CD4-positive, alpha-beta T cell treated with Interleukin-2 at 100 ng/mL for 4 hours (primary cell): ENCODE measurements around the gene CAMTA1.
"Not testable (repeated sequence)": the region's sequence is repeated elsewhere in the genome, so short reads cannot be mapped to it uniquely, and the experiment has no call there.

Source experiments
- DNase-seq: peaks from one replicate; pipeline ENCODE4 v3.0.0-alpha.2; 2020; ENCODE audit warnings: low spot score

CAMTA1 gene

DNA sequence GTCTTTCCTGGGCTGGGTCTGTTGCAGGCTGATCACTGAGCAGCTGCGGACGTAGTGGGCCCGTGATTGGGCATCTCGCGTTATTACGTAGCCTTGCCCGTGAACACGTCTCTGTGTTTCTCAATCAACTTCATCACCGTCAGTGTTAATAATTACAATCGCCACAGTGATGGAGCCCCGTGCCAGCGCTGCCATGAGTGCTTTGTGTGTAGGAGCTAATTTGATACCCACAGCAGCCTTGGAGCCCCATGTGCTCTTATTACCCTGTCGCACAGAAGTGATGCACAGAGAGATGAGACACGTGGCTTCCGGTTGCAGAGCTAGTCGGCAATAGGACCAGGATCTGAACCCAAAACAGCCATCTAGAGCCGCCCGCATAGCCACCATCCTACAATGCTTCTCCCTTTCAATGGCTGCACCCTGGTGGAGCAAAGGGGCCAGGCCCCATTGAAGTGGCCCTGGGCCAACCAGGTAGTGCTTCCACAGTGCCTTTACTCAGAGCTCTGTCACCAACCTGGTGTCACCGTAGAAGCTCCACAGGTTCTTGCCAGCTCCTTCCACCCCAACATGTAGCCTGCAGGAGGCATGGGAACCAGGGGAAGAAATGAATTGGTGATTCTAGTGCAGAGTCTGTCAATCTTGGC lies 587.3 kb downstream of the CAMTA1 start:
- no peak for DNase-seq

DNA sequence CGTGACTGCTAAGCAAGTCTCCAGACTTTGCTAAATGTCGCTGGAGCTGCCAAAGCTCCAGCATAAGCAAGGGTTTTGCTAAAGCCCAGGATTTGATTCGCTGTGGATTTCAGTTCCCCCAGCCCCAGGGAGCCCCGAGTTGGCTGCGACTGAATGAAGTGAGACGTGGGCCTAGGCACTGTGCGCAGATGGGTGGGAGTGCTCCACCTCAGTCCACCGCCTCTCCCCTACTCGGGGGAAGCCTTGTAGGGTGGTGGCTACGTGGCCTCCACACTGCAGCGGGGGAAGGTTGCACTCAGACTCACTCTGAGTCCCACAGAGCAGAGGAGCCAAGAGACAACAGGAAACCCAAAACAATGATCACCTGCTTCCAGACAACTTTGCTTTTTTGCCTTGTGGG lies 588.0 kb downstream of the CAMTA1 start:
- DNase-seq = no peak

DNA sequence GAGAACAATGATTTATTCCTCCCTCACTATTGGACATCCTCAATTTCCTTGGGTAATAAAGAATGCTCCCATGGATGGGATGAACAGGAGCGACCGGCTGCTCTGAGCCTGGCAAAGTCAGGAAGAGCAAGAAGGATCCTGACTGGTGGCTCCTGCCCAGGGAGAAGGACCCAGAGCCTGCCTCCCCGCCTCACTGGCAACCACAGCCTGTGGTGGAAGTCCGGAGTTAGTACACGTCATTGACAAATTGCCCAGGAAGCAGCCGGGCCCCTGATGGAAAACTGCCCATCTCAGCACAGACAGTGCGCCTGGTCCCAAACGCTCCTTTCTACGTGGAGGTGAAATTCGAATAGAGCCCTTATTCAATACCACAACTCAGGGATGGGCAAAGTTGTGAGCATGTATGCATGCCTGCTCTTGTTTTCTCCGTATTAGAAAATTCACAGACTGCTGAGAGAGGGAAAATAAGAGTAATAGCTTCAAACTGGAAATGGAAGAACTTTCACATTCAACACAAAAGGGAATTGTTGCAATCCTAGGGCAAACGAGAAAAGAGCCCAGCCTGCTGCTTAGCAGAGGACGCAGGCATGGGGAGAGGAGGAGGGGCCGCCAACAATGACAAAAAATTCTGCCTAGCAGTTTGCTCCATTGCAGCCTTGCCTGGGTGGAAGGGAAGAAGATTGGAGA lies 588.8 kb downstream of the CAMTA1 start:
- DNase-seq = no peak

DNA sequence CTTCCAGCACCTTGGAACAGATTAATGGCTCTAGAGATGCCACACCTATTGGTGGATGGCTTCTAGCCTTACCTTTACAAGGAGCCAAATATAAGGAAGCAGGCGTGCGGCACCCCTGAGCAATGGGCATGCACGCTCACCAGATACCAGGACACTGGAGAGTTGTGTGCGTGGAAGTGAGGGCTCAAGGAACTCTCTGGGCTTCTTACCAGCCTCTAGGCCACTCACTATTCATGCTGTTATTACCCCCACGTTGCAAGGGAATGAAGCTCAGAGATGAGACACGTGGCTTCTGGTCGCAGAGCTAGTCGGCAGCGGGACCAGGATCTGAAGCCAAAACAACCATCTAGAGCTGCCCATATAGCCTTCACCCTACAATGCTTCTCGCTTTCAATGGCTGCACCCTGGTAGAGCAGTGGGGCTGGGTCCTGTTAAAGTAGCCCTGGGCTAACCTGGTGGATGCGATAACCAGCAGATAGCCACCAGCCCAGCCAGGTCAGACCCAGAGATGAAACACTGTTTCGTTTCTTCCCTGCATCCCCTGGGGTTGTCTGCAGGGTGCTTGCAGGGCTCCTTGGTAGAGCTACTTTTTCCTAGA lies 589.4 kb downstream of the CAMTA1 start:
- DNase-seq = no peak

DNA sequence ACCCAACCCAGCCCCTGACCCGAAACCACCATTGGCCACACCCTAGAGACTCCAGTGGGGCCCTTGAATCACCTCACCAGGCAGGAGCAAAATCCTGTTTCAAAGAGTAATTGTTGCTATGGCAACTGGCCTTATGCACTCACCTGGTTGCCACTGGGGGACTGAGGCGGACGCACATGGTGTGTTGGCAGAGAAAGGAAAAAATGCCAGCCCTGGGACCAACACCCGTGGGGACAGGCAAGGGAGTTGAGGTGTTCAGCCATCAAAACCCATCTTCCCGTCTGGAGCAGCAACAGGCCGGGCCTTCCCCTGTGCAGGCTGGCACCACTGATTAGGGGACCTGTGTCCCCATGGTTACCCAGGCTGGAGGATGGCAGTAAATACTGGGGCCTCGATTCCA lies 590.1 kb downstream of the CAMTA1 start:
- DNase-seq = no peak

DNA sequence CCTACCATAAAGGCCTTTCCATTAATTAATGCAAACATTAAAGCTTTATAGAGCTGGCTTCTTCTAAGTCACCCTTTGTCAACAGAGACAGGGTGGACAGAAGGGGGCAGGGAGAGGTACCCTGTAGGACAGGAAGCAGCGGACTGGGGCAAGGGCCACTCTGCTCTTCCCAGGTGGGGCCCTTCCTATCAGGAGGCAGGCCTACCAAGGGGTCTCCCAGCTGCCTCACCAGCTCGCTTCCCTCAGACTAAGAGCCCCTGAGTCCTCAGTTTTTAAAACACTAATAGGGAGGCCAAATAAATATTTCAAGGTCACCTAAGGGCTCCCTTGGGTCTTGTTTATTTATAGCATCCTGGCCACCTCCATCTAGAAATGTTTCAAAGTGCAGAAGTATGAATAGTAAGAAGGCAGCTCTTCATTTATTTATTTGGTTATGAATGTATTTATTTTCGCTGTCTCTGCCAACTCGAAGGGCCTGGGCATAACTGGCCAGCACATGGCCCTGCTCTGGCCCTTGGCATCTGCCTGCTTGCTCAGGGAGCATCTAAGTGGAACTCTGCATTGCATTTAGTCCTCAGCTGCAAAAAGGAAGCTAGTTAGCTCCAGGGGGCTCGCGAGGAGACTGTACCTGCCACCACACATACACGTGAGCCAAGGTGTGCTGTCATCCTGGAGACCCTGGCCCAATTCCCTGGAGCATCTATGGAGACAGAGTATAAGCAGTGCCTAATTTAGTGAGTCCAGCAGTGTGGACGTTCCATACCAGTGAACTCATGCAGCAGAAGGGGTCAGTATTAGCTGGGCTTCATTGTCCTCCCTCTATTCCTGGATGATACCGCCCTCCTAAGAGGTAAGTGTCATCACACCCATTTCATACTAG lies 590.8 kb downstream of the CAMTA1 start:
- DNase-seq = no peak

DNA sequence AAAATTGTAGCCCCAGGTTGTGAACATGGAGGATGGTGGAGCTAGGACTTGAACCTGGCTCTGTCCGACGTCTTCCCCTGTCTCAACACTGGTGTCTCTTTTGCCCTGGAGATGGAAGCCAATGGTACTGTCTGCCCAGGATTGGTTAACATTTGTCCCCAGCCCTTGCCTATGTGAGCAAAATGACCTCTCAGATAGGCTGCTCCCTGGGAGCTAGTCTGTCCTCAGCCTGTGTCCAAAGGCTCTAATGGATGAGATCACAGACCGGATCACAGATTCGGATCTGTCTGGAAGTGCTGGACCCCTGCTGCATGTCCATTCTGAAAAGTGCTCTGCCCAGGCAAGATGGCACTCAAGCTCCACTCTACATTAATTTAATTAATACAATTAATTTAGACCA lies 591.4 kb downstream of the CAMTA1 start:
- no peak for DNase-seq

DNA sequence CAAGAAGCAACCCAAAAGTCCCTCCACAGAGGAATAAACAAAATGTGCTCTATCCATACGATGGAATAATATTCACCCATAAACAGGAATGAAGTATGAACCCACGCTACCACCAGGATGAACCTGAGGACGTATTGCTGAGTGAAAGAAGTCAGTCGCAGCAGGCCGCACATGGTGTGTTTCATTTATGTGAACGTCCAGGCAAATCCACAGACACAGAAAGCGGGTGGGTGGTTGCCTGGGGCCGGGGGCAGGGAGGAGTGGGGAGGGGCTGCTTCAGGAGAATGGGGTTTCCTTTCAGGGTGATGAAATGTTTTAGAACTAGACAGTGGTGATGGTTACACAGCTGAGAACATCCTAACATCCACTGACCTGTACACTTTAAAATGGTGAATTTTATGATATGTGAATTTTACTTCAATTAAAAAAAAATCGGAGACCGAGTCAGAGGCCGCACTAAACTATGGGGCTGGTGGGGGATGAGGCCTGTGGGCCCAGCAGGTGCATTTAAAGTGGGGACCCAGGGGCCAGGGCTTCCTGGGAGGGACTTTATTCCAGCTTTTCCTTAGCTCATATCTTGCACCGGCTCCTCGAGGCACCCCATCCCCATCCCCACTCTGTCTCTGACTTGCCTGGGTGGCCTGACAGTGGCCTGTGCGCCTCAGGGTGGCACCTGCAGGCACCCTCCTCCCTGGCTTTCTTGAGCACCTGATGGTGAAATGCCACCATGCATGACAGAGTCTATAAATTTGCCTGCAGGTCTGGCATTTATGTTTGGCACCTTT lies 593.3 kb downstream of the CAMTA1 start:
- DNase-seq = no peak

DNA sequence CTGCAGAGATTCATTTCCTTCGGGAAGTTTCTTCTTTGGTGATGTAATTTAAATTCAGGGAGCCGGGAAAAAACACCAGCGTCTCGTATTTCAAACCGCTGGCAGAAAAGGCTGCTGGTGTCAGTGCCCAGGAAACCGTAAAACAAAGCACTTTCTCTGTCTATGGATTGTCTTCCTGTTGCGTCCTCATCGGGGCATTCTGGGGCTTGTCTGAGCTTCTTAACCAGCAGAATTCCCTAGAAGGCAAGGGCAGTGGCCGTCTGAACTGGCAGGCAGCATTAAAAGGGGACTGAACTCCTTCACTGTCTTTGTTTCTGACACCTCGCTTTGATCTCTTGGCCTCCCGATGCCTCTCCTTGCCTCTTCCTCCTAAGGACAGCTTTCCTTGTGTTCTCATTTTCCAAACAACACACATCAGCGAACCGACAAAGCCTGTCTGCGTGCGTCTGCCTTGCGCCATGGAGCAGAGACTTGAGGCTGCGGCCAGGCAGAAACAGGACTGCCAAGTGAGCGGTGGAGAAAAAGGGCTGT lies 594.3 kb downstream of the CAMTA1 start:
- DNase-seq = no peak

DNA sequence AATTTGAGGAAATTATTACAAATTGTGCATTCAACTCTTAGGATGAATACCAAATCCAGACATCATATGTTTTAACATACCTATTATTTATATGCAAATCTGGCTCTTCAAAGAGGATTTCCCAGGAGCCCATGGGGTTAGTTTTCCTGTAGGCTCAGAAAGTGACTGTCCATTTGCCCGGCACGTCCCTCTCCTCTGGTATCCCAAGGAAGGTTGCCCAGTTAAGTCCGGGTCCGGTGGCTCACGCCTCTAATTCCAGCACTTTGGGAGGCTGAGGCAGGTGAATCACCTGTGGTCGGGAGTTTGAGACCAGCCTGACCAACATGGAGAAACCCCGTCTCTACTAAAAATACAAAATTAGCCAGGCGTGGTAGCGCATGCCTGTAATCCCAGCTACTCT lies 594.8 kb downstream of the CAMTA1 start:
- DNase-seq = not testable (repeated sequence)

DNA sequence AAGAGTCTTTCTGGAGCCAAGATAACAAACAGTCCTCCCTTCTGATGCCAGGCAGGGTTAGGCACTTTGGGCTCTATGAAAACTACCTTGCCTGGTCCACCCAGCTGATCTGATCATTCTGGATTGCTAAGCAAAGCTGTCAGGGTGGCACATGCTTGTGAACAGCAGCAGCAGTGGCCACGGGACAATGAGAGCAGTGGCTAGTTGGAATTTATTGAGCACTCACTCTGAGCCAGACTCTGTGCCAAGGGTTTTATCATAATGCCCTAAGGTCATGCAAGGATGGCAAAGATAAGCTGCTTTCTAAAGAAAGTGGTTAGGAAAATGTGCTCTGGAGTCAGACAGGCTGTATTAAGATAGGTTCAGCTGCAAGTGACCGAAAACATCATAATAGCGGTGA lies 595.5 kb downstream of the CAMTA1 start:
- DNase-seq = no peak

DNA sequence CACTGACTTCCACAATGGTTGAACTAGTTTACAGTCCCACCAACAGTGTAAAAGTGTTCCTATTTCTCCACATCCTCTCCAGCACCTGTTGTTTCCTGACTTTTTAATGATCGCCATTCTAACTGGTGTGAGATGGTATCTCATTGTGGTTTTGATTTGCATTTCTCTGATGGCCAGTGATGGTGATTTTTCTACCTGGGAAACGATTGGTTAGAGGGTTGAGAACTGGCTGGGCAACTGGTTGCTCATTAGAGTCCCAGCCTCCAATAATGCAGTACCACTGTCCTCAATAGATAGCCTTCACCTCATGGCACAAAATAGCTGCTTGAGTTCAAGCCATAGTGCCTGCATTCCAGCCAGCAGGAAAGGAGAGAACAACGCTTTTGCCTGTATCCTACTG lies 596.5 kb downstream of the CAMTA1 start:
- not testable (repeated sequence) for DNase-seq

DNA sequence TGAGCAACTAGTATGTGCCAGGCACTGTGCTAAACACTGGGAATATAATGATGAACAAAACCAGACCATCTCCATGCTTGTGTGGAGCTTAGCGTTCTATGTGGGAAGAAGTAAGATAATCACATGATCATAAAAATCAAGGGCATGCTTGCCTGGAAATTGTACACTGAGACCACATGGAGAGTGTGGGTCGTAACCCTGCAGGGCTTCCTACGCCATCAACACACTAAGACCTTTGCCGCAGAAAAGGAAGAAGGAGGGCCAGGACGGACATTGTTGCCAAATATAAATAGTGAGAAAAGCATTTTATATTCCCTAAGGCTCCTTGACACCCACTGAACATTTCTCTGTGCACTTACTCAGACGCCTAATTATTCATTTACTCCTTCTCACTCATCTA lies 597.7 kb downstream of the CAMTA1 start:
- DNase-seq = no peak

DNA sequence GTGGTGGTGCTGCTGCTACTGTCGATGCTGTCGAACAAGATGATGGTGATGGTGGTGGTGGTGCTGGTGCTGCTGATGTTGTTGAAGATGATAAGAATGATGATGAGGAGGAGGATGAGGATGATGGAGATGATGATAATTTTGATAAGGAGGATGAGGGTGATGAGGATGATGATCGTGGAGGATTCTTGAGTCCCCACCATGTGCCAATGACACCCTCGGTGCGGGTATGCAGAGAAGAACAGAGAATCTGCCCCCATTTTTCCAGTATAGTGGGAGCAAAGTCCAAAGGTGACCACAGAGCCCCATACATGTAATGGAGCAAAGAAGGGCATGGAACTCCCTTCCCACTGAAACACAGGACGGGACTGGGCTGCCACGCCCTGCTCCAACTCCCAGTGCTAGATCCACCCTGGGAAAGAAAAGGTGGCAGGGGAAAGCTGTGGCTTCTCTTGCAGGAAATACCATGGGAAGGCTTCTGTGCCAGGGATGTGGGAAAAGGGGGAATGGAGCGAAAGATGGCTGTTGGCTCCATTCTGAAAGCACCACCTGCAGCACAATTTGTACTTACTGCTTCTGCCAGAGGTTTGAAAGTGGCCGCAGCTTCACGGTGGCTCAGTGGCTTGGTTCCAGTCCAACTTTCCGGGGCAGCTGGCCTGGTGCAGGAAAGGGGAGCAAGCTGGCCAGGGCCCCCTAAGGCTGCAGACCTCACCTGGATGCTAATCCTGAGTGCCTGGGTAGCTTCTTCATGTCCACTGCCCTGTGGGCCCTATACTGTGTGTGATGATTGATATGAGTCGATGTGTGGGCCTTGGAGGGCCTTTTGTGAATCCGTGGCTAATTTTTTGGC lies 598.6 kb downstream of the CAMTA1 start:
- no peak for DNase-seq

DNA sequence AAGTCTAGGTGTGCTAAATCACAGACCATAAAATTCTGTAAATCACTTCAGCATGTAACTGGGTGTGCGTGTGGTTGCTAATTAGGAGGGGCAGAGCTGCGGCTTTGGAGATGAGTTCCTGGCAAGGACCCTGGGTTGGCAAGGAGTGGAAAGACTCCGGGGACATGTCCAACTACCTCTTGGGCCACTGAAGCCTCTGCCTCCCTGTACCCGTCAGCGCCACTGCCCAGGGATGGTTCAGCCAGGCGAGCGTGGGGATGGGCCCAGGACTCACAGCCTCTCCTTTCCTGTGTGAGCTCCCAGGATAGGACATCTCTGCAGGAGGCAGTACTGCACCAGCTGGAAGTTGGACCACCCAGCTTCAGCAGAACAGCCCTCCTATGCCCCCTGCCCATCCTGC lies 599.4 kb downstream of the CAMTA1 start:
- no peak for DNase-seq

DNA sequence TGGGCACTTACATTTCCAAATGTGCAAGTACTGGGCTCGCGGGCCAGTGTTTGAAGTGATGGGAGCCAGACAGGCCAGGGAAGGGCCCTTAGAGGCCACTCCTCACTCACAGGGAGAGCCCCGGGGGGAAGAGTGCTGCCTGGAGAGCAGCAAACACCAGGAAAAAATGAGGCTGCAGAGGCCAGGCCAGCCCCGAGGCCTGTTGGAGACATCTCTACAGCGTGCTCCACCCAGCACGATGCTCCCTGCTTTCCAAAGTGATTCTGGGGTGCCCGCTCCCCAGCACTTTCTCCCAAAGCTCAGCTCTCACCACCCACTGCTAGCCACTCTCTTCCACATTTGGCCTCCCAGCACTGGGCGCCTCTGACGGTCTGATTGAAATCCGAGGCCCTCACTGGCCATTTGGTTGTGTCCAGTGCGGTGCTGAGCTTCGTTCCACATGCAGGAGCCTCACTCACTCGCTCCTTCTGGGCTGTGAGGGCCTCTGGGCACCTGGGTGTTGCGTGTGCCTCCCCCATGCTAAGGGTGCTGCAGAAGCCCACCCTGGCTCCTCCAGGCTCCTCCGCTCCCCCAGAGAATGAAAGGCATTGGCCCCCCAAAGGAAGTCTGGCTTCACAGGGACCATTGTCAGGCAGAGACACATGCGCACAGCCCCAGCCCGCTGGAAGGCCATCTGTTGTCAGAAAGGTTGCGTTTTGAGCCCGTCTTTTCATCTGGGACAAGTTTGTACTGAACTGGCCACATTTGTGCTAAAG lies 600.4 kb downstream of the CAMTA1 start:
- no peak for DNase-seq

DNA sequence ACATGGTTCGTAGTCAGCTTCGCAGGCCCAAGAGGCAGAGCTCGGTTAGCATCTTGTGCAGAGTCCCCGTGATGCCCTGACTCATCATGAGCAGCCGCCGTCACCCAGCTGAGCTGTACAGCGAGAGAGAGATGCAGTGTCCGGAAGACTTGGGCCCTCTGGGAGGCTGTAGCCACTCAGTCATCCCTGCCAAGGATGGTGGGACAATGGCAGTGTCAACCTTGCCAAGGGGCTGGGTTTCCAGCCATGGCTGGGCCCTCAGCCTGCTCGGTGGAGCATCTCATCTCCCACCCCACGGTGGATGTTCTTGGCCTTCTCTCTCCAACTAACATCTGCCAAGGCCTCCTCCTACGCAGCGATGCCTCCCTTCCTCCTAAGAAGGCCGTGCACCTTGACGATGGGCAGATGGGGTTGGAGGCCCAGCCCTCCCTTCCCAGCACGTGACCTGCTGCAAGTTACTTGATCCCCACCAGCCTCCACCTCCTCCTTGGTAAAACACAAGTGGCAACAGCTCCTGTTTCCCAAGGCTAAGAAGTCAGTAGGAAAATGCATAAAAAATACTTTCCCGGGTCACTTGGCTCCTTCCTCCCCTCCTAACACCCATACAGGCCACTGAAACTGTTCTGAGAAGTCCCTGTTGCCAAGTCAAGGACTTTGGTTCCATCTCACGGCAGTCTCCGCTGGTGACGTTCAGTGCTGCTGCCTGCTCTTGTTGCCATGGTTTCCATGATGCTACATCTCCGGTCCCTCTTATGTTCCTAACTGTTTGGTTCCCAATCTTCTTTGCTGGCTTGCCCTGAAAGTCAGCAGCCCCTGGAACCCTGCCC lies 601.2 kb downstream of the CAMTA1 start:
- no peak for DNase-seq

DNA sequence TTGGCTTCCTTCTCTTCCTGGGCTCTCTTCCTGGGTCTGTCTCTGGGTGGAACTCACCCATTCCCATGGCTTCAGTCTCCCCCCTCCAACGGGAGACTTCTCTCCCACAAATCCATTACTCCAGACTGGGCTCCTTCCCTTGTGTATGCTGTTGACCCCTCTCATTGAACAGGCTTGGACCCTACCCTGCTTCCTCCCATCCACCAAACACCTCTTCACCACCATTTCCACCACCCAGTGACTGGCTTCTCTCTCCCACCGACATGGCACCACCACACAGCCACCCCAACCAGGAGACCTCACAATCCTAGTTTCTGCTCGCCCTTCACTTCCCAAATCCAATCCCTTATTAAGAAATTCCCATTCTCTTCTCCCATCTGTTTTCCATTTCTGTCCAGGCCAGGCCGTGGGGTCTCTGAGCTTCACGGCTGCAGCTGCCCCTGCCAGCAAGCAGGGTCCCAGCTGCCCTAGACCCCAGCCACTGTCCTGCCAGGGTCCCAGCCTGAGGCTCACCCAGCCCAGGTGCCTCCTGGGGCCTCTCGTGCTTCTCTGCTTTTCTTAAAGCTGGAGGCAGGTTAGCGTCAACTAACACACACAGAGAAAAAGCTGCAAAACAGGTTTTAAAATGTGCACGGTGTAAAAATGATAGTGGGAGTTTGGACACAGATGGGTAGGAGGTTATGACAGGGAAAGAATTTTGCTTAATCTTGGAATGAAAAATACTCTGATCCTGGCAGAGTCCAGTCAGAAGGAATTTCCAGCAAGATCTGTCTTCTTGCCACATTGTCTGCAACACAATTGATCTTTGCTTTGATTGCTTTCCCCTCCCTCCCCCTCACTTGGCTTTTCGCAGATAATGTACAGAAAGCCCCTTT lies 602.0 kb downstream of the CAMTA1 start:
- no peak for DNase-seq
